ENCODE data around the gene EEFSEC.

EEFSEC gene

GRCh38 chr3:128367761-128368160, 214.5 kb downstream of the EEFSEC start:
- no peak for DNase-seq (ENCODE audit: low spot score)

- DNase-seq (ENCODE audit: low spot score): no peak
Observed at GRCh38 chr3:128368626-128369025, 215.3 kb downstream of the EEFSEC start.

- DNase-seq (ENCODE audit: low spot score): no peak
Observed at GRCh38 chr3:128369121-128369703, 215.9 kb downstream of the EEFSEC start.

GRCh38 chr3:128369881-128370642, 216.8 kb downstream of the EEFSEC start:
- no peak for DNase-seq (ENCODE audit: low spot score)

- no peak for DNase-seq (ENCODE audit: low spot score)
Observed at GRCh38 chr3:128372281-128372680, 219.0 kb downstream of the EEFSEC start.

- no peak for DNase-seq (ENCODE audit: low spot score)
Observed at GRCh38 chr3:128372707-128373533, 219.6 kb downstream of the EEFSEC start.

- DNase-seq (ENCODE audit: low spot score): no peak
Observed at GRCh38 chr3:128374746-128375445, 221.6 kb downstream of the EEFSEC start.

GRCh38 chr3:128376516-128376915, 223.2 kb downstream of the EEFSEC start:
- no peak for DNase-seq (ENCODE audit: low spot score)

- no peak for DNase-seq (ENCODE audit: low spot score)
Observed at GRCh38 chr3:128378631-128379347, 225.5 kb downstream of the EEFSEC start.

- DNase-seq (ENCODE audit: low spot score): no peak
Observed at GRCh38 chr3:128379367-128380160, 226.3 kb downstream of the EEFSEC start.

GRCh38 chr3:128380295-128380694, 227.0 kb downstream of the EEFSEC start:
- no peak for DNase-seq (ENCODE audit: low spot score)

- DNase-seq (ENCODE audit: low spot score): no peak
Observed at GRCh38 chr3:128380719-128381118, 227.4 kb downstream of the EEFSEC start.

GRCh38 chr3:128381609-128382008, 228.3 kb downstream of the EEFSEC start:
- no peak for DNase-seq (ENCODE audit: low spot score)

GRCh38 chr3:128382221-128382807, 229.0 kb downstream of the EEFSEC start:
- DNase-seq (ENCODE audit: low spot score): no peak

GRCh38 chr3:128383316-128384235, 230.3 kb downstream of the EEFSEC start:
- DNase-seq (ENCODE audit: low spot score): no peak

GRCh38 chr3:128385080-128385832, 232.0 kb downstream of the EEFSEC start:
- no peak for DNase-seq (ENCODE audit: low spot score)

- no peak for DNase-seq (ENCODE audit: low spot score)
Observed at GRCh38 chr3:128388932-128389331, 235.7 kb downstream of the EEFSEC start.

- no peak for DNase-seq (ENCODE audit: low spot score)
Observed at GRCh38 chr3:128390867-128391266, 237.6 kb downstream of the EEFSEC start.

- no peak for DNase-seq (ENCODE audit: low spot score)
Observed at GRCh38 chr3:128392021-128392420, 238.7 kb downstream of the EEFSEC start.
